BE2C (cell line): Measurements from ENCODE around the gene ENTPD8.
"Not testable (repeated sequence)": the region's sequence is repeated elsewhere in the genome, so short reads cannot be mapped to it uniquely, and the experiment has no call there.

Experiments
- DNase-seq: peaks from one replicate; pipeline ENCODE4 v3.0.0-alpha.2; 2020
- H3K27me3 ChIP-seq: fragments of 250-450 bp; sonication (Bioruptor Pico); 2 replicates; pipeline ENCODE4 v1.5.1; 2020; ENCODE audit warnings: mild to moderate bottlenecking
- H3K36me3 ChIP-seq: fragments of 250-450 bp; sonication (Bioruptor Pico); 2 replicates; pipeline ENCODE4 v1.5.1; 2020; ENCODE audit warnings: mild to moderate bottlenecking
- H3K4me1 ChIP-seq: fragments of 250-450 bp; sonication (Bioruptor Pico); 2 replicates; pipeline ENCODE4 v1.5.1; 2020
- H3K4me3 ChIP-seq: 2 replicates; pipeline ENCODE4 v1.5.1; 2011; ENCODE audit warnings: low read depth, low read length
- H3K9me3 ChIP-seq: fragments of 250-450 bp; sonication (Bioruptor Pico); 2 replicates; pipeline ENCODE4 v1.5.1; 2020
- CTCF ChIP-seq: IDR thresholded peaks from 2 replicates; pipeline ENCODE4 v1.5.1; 2012; ENCODE audit warnings: mild to moderate bottlenecking, low read depth, low read length

Gene ENTPD8

DNA sequence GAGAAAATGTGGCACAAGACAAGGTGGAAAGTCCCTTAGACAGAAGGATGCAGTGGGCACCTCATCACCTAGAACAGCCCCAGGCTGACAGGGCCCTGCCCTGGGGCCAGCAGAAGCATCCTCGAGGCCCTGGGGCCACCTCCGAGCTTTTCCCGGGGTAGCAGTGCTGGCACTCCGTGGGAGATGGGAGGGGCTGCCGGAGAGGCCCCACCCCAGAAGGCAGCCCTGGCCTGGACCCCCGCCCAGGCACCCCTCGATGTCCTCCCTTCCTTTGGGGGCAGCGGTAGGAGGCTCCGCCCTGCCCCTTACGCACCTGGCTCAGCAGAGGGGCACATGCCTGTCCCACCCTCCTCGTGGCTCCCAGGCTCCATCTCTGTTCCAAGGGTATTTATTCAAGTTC lies 35.7 kb upstream of the ENTPD8 start:
- H3K4me3 ChIP-seq, result no peak overlapping the region
- H3K27me3 ChIP-seq, result no peaks in the 10 kb centered on the region
- H3K36me3 ChIP-seq, result no peaks in the 10 kb centered on the region
- no peaks in the 10 kb centered on the region; the same call in 1 of the 2 replicates for H3K9me3 ChIP-seq
- H3K4me1 ChIP-seq, result peaks cover 22% of the 10 kb centered on the region
- no peak for TF ChIP-seq CTCF
- no peak for DNase-seq

- Histone ChIP-seq H3K36me3 (no peaks in the 10 kb centered on the region), H3K9me3 (no peaks in the 10 kb centered on the region; the same call in 1 of the 2 replicates), H3K27me3 (no peaks in the 10 kb centered on the region), H3K4me3 (no peak overlapping the region), H3K4me1 (peaks cover 14% of the 10 kb centered on the region)
- no peak for TF ChIP-seq CTCF
- no peak for DNase-seq
These were observed 34.5 kb upstream of the ENTPD8 start for GRCh38 chr9:137475666-137476065.

DNA sequence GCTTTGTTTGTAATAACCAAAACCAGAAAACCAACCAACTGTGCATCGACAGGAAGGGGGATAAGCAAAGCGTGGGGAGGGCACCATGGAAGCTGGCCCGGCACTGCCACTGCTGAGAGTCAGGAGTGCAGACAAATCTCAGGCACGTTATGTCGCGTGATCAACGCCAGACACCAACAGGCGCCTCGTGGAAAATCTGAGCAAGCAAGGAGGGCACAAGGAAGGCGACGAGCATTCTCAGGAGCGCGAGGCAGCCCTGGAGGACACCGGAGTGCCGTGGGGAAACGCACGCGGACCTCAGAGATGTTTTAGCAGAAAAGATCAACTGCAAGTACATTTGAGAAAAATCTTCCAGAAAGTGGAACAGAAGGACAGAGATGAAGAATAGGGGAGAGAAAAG lies 33.1 kb upstream of the ENTPD8 start:
- no peaks in the 10 kb centered on the region; the same call in 1 of the 2 replicates for H3K9me3 ChIP-seq
- H3K4me1 ChIP-seq, result peaks cover 2% of the 10 kb centered on the region
- H3K27me3 ChIP-seq, result no peaks in the 10 kb centered on the region
- H3K36me3 ChIP-seq, result no peaks in the 10 kb centered on the region
- no peak for DNase-seq
- no peak overlapping the region for H3K4me3 ChIP-seq
- no peak for TF ChIP-seq CTCF

- TF ChIP-seq CTCF, result no peak
- H3K4me1 ChIP-seq, result no peaks in the 10 kb centered on the region
- no peaks in the 10 kb centered on the region for H3K36me3 ChIP-seq
- no peaks in the 10 kb centered on the region for H3K27me3 ChIP-seq
- H3K4me3 ChIP-seq, result no peak overlapping the region
- no peaks in the 10 kb centered on the region for H3K9me3 ChIP-seq
- DNase-seq, result no peak
These were observed 29.6 kb upstream of the ENTPD8 start for GRCh38 chr9:137470785-137471184.

- DNase-seq, result no peak
- H3K27me3 ChIP-seq, result no peaks in the 10 kb centered on the region
- no peak for TF ChIP-seq CTCF
- H3K36me3 ChIP-seq, result no peaks in the 10 kb centered on the region
- no peaks in the 10 kb centered on the region for H3K9me3 ChIP-seq
- H3K4me3 ChIP-seq, result no peak overlapping the region
- H3K4me1 ChIP-seq, result no peaks in the 10 kb centered on the region
These were observed 26.7 kb upstream of the ENTPD8 start for GRCh38 chr9:137467896-137468295.

GRCh38 chr9:137467161-137467581 lies 26.0 kb upstream of the ENTPD8 start:
- Histone ChIP-seq H3K4me1 (no peaks in the 10 kb centered on the region), H3K27me3 (no peaks in the 10 kb centered on the region), H3K9me3 (no peaks in the 10 kb centered on the region), H3K36me3 (no peaks in the 10 kb centered on the region), H3K4me3 (no peak overlapping the region)
- TF ChIP-seq CTCF, result no peak
- no peak for DNase-seq

- H3K4me1 ChIP-seq, H3K36me3 ChIP-seq, H3K9me3 ChIP-seq, DNase-seq, H3K4me3 ChIP-seq, H3K27me3 ChIP-seq: not testable (repeated sequence)
These were observed 25.4 kb upstream of the ENTPD8 start for GRCh38 chr9:137466389-137467085.
